Rectal smooth muscle tissue (tissue), 1 donor: ENCODE measurements around the gene PYGB.
A peak's percentile ranks its signal among the peaks of the same experiment; 100 is the strongest.
"Not testable (repeated sequence)": the region's sequence is repeated elsewhere in the genome, so short reads cannot be mapped to it uniquely, and the experiment has no call there.

Experiments used
- H3K27ac ChIP-seq: one replicate; pipeline ENCODE4 v1.7.0; 2013; ENCODE audit warnings: low read depth, low read length, inconsistent platforms
- H3K27me3 ChIP-seq: one replicate; pipeline ENCODE4 v1.7.0; 2013; ENCODE audit warnings: low read length; ENCODE audit not compliant: control insufficient read depth, insufficient read depth
- H3K36me3 ChIP-seq: one replicate; pipeline ENCODE4 v1.7.0; 2013; ENCODE audit warnings: low read length; ENCODE audit not compliant: control insufficient read depth, insufficient read depth
- H3K4me1 ChIP-seq: one replicate; pipeline ENCODE4 v1.7.0; 2013; ENCODE audit warnings: low read length; ENCODE audit not compliant: control insufficient read depth, insufficient read depth
- H3K4me3 ChIP-seq: one replicate; pipeline ENCODE4 v1.7.0; 2013; ENCODE audit warnings: low read length
- H3K9ac ChIP-seq: one replicate; pipeline ENCODE4 v1.7.0; 2013; ENCODE audit warnings: low read length

Gene PYGB

DNA sequence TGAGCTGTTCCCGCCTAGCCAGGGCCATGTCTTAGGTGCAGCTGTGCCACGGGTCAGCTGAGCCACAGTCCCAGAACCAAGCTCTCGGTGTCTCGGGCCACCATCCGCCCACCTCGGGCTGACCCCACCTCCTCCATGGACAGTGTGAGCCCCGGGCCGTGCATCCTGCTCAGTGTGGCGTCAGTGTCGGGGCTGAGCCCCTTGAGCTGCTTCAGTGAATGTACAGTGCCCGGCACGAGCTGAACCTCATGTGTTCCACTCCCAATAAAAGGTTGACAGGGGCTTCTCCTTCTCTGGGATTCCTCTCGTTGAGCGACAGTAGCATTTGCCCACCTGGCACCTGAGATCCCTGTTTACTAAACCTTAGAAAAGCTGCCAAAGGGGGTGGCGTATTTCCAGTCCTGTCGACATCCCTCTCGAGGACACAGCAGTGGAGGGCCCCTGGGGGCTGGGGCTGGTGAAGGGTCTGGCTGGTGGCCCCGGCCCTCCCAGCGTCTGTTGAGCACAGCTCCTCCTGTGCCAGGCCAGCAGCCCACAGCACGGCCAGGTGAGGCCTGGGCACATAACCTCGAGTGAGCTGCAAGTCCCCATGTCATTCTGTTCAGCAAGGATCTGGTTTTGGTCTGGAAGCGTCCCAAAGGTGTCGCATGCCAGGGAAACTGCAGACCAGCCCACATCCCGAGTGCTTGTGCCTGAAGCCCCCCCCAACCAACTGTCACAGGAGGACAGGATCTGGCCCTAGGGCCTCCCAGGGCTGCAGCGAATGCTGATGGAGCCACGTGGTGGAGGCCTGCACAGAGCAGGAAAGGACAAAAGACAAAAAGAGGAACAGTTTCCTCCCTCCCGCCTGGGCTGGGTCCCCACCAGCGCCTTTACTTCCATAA lies 21.2 kb upstream of the PYGB start:
- Histone ChIP-seq H3K27ac (peak overlapping the region; percentile 88), H3K4me1 (peaks cover 23% of the 10 kb centered on the region), H3K27me3 (no peaks in the 10 kb centered on the region), H3K4me3 (no peak overlapping the region), H3K9ac (no peak overlapping the region), H3K36me3 (peaks cover 7% of the 10 kb centered on the region)

DNA sequence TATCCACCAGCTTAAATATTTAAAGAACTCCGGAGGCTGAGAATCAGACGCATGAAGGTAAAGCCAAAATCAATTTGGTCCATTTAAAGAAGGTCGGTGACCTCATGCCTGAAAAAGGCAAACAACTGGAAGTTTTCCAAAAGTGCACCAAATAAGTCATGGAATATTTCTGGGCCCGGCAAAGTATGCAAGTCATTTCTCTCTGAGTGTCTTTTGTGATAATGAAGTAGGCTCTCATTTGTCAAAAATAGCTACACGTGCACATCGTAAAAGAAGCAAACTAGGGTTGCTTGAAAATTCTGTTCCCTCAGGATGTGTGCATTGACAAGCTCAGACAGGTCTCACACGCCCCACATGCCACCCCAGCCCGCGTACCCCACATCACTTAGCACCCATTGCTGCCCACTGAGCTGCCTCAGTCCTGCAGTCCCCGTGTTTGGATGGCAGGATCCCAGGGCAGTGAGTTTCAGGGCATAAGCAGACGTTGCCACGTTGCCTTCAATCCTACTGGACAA lies 20.5 kb upstream of the PYGB start:
- Histone ChIP-seq H3K4me1 (peaks cover 23% of the 10 kb centered on the region), H3K27ac (peak overlapping the region; percentile 88), H3K4me3 (no peak overlapping the region), H3K9ac (no peak overlapping the region), H3K36me3 (peaks cover 2% of the 10 kb centered on the region), H3K27me3 (no peaks in the 10 kb centered on the region)

DNA sequence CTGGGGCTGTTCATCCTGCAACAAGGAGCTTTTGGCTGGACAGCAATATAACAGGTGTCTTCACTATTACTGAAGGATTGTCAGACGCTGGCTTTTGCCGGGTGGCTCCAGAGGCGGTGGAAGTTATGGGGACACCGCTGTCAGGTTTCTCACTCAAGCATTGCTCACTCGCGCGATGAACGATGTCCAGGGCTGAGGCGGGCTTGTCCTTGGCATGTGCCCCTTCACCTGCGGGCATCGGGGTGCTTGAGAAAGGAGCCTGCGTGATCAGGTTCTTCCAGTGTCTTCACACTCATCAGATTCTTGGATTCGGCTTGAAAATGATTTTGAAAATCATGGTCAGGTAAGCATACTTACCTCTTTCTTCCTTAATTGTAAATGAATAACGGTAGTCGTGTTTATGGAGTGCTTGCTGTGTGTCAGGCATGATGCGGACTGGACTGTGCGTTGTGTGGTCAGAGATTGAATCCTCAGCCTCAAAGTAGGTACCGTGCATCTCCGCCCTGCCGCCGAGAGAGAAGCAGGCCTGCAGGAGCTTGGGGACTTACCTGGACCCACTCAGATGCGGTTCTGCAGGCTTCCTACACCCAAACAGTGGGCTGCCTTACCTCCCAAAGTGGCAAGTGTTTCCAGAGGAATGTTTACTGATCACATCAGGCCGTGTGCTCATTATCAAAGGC lies 18.3 kb upstream of the PYGB start:
- Histone ChIP-seq H3K36me3 (peaks cover 2% of the 10 kb centered on the region), H3K27me3 (no peaks in the 10 kb centered on the region), H3K4me3 (no peak overlapping the region), H3K27ac (peak overlapping the region; percentile 78), H3K9ac (no peak overlapping the region), H3K4me1 (peaks cover 23% of the 10 kb centered on the region)

DNA sequence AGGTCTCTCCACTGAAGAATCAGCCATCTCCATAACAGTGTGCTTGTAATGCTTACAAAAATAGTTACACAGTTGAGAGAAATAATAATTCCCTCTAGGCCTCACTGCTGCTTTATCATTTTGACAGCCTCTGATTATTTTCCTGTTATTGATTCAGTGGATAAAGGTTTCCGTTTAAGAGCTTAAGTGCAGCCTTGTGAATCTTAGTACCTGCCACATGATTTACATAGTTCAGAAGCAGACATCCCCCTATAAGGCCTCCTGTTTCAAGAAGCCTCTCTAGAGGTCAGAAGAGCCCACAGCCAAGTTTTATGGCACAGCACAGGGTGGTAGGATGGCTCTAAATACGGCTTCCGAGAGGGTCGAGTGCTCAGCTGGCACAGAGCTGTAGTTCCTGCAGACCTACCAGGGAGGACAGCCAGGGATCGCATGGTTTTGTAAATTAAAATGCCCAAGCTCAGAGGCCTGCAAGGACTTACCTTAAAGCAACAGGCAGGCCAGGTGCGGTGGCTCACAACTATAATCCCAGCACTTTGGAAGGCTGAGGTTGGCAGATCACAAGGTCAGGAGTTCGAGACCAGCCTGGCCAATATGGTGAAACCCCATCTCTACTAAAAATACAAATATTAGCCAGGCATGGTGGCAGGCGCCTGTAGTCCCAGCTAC lies 17.6 kb upstream of the PYGB start:
- no peak overlapping the region for H3K9ac ChIP-seq
- peaks cover 23% of the 10 kb centered on the region for H3K4me1 ChIP-seq
- H3K27me3 ChIP-seq: no peaks in the 10 kb centered on the region
- peak overlapping the region; percentile 78 for H3K27ac ChIP-seq
- H3K36me3 ChIP-seq: peaks cover 2% of the 10 kb centered on the region
- H3K4me3 ChIP-seq: no peak overlapping the region

DNA sequence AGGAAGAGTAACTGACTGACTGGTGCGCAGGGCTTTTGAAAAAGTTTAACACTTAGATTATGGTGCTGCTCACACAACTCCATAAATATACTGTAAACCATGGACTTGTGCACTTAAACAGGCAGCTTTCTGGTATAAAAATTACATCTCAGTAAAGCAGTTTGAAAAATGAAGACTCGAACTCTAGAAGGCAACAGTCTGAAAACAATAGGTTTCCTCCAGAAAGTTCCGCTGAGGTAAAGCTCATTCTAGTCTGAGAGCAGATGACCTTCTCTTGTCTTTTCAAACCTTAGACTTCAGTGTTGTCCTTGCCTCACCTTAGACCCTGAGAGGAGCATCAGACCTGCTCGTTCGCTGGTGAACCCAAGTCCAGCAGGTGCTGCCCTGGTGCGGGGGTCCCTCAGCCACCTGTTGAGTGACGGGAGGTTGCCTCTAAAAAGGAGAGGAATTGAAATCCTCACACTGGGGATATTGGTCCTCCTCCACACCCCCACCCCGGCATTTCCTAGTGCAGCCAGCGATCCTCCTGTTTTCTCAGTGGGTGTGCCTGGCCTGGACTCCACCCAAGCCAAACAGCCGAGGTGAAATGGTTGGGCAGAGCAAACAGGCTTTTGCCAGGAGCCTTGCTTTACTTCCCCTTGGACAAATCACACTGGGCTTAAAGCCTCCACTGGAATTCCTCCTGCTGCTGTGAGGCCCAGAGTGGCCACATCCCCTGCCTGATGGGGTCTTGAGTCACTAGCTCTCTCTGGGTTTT lies 14.7 kb upstream of the PYGB start:
- no peaks in the 10 kb centered on the region for H3K36me3 ChIP-seq
- peak overlapping the region; percentile 23 for H3K4me3 ChIP-seq
- no peak overlapping the region for H3K9ac ChIP-seq
- no peak overlapping the region for H3K27ac ChIP-seq
- H3K27me3 ChIP-seq: no peaks in the 10 kb centered on the region
- peaks cover 16% of the 10 kb centered on the region for H3K4me1 ChIP-seq

DNA sequence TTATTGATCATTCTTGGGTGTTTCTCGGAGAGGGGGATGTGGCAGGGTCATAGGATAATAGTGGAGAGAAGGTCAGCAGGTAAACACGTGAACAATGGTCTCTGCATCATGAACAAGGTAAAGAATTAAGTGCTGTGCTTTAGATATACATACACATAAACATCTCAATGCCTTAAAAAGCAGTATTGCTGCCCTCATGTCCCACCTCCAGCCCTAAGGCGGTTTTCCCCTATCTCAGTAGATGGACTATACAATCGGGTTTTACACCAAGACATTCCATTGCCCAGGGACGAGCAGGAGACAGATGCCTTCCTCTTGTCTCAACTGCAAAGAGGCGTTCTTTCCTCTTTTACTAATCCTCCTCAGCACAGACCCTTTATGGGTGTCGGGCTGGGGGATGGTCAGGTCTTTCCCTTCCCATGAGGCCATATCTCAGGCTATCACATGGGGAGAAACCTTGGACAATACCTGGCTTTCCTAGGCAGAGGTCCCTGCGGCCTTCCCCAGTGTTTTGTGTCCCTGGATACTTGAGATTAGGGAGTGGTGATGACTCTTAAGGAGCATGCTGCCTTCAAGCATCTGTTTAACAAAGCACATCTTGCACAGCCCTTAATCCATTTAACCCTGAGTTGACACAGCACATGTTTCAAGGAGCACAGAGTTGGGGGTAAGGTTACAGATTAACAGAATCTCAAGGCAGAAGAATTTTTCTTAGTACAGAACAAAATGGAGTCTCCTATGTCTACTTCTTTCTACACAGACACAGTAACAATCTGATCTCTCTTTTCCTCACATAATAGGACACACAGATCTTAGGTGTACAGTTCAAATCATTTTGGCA lies 13.7 kb upstream of the PYGB start:
- H3K27me3 ChIP-seq, H3K36me3 ChIP-seq, H3K27ac ChIP-seq, H3K9ac ChIP-seq, H3K4me3 ChIP-seq: not testable (repeated sequence)
- peaks cover 19% of the 10 kb centered on the region for H3K4me1 ChIP-seq

DNA sequence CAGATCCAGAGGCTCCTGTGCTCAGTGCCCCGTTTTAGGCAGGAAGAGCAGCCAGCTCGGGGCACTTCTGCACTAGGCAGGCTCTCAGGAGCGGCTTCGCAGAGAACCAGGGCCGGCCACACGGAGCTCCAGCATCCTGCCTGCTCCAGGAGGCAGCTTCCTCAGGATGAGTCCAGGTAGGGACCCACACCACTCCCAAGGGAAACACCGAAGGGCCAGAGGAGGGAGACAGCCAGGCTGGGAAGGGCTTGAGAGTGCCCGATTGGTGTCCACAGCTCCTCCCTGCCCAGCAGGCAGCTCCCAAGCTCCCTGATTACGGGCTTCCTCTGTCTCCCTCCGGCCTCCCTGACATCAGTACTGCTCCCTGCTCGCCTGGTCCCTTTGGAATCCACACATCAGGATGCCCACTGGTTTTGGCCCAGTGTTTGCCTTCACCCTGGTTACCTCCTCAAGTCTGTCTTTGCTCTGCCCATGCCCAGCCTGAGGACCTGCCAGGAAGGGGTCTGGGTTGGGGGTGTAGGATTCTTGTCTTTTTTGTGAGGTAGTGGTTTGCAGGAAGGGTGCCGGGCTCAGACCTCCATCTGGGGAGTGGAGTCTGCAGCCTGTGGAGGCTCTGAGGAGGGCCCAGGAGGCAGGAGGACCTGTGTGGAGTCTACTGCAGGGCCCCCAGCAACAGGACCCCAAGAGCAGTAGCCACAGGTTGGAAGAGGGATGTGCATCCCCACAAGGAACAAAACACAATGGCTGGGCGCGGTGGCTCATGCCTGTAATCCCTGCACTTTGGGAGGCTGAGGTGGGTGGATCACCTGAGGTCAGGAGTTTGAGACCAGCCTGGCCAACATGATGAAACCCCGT lies 11.2 kb upstream of the PYGB start:
- no peak overlapping the region for H3K27ac ChIP-seq
- H3K4me1 ChIP-seq: peaks cover 10% of the 10 kb centered on the region
- no peaks in the 10 kb centered on the region for H3K27me3 ChIP-seq
- H3K4me3 ChIP-seq: no peak overlapping the region
- no peak overlapping the region for H3K9ac ChIP-seq
- H3K36me3 ChIP-seq: no peaks in the 10 kb centered on the region

DNA sequence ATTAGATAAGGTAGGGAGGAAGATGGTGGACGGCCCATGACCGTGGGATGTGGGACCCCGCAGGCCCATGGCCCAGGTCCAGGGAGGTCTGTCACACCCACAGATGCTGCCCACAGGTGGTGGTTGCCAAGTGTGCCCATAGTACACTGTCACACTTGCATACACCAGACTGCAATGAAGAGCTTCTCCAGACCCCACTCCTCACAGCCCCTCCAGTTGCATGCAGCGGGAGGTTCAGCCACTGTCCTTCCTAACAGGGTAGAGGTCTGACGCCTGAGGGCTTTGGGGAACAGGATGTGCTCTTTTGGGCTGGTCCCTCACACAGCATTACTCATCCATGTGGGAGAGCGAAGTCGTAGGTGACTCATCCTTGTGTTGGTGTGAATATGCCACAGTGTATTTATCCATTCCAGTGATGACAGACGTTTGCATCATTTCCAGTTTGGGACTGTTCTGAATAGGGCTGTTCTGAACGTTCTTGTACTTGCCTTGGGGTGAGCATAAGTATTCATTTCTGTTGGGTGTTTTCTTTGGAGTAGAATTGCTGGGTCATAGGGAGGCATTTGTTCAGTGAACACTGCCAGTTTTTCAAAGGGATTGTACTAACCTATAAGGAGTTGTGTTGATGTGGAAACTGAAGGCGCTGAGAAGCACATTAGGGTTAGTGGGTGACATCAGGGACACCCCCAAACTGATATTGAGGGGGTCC lies 10.1 kb upstream of the PYGB start:
- Histone ChIP-seq H3K27ac (no peak overlapping the region), H3K4me3 (peak overlapping the region; percentile 3), H3K4me1 (peaks cover 10% of the 10 kb centered on the region), H3K36me3 (no peaks in the 10 kb centered on the region), H3K9ac (no peak overlapping the region), H3K27me3 (no peaks in the 10 kb centered on the region)

DNA sequence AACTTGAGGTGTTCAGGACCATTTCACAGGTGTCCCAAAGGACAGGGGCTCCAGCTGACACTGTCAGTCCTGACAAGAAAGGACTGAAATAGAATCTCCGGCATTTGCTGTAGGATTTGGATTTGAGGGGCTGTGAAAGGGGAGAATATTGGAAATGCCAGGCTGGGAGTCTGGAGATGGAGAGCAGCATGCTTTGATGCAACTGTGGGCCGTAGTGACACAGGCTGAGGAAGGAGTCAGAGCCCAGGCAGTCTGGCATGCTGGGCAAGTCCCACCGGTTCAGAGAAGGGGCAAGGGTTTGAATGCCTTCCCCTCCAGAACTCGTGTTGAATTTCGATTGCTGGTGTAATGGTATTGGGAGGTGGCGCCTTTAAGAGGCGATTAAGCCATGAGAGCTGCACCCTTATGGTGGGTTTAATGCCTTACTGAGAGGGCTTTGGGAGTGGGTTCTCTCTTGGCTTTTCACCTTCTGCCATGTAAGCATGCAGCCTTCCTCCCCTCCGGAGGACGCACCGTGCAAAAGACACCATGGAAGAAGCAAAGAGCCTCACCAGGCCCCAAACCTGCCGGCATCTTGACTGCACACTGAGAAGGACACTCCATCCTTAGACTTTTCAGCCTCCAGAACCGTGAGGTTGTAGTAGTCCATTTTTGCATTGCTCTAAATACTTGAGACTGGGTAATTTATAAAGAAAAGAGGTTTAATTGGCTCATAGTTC lies 9.4 kb upstream of the PYGB start:
- Histone ChIP-seq H3K9ac (no peak overlapping the region), H3K36me3 (no peaks in the 10 kb centered on the region), H3K27me3 (no peaks in the 10 kb centered on the region), H3K4me3 (no peak overlapping the region), H3K4me1 (peaks cover 10% of the 10 kb centered on the region), H3K27ac (no peak overlapping the region)
